Esophagus (tissue), 2 donors: ENCODE results near the gene P2RX5. TPM values are rescaled to one million over a fixed set of nuclear protein-coding genes. Genes with fewer than 3 reads are reported as not detected.

Experiments
- H3K27ac ChIP-seq, 2 donors: one replicate each; pipeline ENCODE4 v1.5.1; 2013; ENCODE audit warnings: low read depth in 2 of 2, mild to moderate bottlenecking in 2 of 2, inconsistent platforms in 1 of 2, low read length in 1 of 2, moderate library complexity in 1 of 2
- H3K27me3 ChIP-seq, 2 donors: one replicate each; pipeline ENCODE4 v1.6.1; 2013; ENCODE audit warnings: low read length in 2 of 2, control low read depth in 1 of 2, mild to moderate bottlenecking in 1 of 2; ENCODE audit not compliant: insufficient read depth in 2 of 2, control insufficient read depth in 1 of 2
- H3K36me3 ChIP-seq, 2 donors: one replicate each; pipeline ENCODE4 v1.6.1; 2013; ENCODE audit warnings: low read length in 1 of 2; ENCODE audit not compliant: control insufficient read depth in 2 of 2, insufficient read depth in 2 of 2
- H3K4me1 ChIP-seq, 2 donors: one replicate each; pipeline ENCODE4 v1.6.1; 2013; ENCODE audit warnings: low read length in 1 of 2; ENCODE audit not compliant: control insufficient read depth in 2 of 2, insufficient read depth in 2 of 2
- H3K4me3 ChIP-seq, 2 donors: one replicate each; pipeline ENCODE4 v1.5.1; 2013; ENCODE audit warnings: low read length in 2 of 2, mild to moderate bottlenecking in 2 of 2, low read depth in 1 of 2, moderate library complexity in 1 of 2
- H3K9me3 ChIP-seq, 2 donors: one replicate each; pipeline ENCODE4 v1.6.1; 2013; ENCODE audit warnings: mild to moderate bottlenecking in 2 of 2, low read depth in 1 of 2, low read length in 1 of 2, moderate library complexity in 1 of 2; ENCODE audit not compliant: control insufficient read depth in 2 of 2, insufficient read depth in 1 of 2
- WGBS, 2 donors: extraction: QIAGEN DNeasy Blood & Tissue Kit; methylation state at CpG; one replicate each; pipeline ENCODE4 v1.1.7; 2013; 5-methylcytosine and 5-hydroxymethylcytosine counted together
- polyA plus RNA-seq, 2 donors: library from polyadenylated mRNA; stranded (reverse); fragments of 200-250 nt; gene quantifications; one replicate each; pipeline ENCODE4 v1.2.3, GENCODE V29; 2013
- donor health status: healthy with polysubstance abuse.
- donor health status: Bipolar disorder and iron deficiency.

P2RX5 gene
- polyA plus RNA-seq, 2 donors: 0.36 to 1.8 TPM

- Histone ChIP-seq H3K27me3 (no peaks in the 10 kb centered on the region), H3K9me3 (no peaks in the 10 kb centered on the region), H3K36me3 (no peaks in the 10 kb centered on the region), H3K4me1 (peaks cover 0 to 5% of the 10 kb centered on the region in 2 donors), H3K4me3 (no peak overlapping the region), H3K27ac (no peak overlapping the region)
- 61 to 64% methylated on average over 16 of the region's 16 CpGs for WGBS, 2 donors
Measured at GRCh38 chr17:3678095-3678820, 17.7 kb downstream of the P2RX5 start.

- H3K27me3 ChIP-seq: no peaks in the 10 kb centered on the region
- no peak overlapping the region for H3K4me3 ChIP-seq
- H3K36me3 ChIP-seq: peaks cover 0 to 3% of the 10 kb centered on the region in 2 donors
- peaks cover 0 to 5% of the 10 kb centered on the region in 2 donors for H3K4me1 ChIP-seq
- H3K27ac ChIP-seq: no peak overlapping the region
- WGBS, 2 donors: 81 to 83% methylated on average over 11 of the region's 11 CpGs
- no peaks in the 10 kb centered on the region for H3K9me3 ChIP-seq
Measured at GRCh38 chr17:3675886-3676285, 20.1 kb downstream of the P2RX5 start.

- 94 to 98% methylated on average over 4 of the region's 4 CpGs for WGBS, 2 donors
- H3K27me3 ChIP-seq: no peaks in the 10 kb centered on the region
Measured at GRCh38 chr17:3672571-3672970, 23.4 kb downstream of the P2RX5 start.

GRCh38 chr17:3669548-3669947 lies 26.4 kb downstream of the P2RX5 start:
- Histone ChIP-seq H3K27me3 (no peaks in the 10 kb centered on the region), H3K4me1 (peaks cover 3% of the 10 kb centered on the region in 2 donors), H3K4me3 (peak overlapping the region; percentile 77 to 88), H3K27ac (no peak overlapping the region), H3K36me3 (peaks cover 0 to 7% of the 10 kb centered on the region in 2 donors), H3K9me3 (no peaks in the 10 kb centered on the region)
- 37 to 38% methylated on average over 12 of the region's 12 CpGs for WGBS, 2 donors

More at GRCh38 chr17:3672571-3672970, 23.4 kb downstream of the P2RX5 start:
- H3K9me3 ChIP-seq: no peaks in the 10 kb centered on the region
- H3K4me1 ChIP-seq: no peaks in the 10 kb centered on the region
- no peak overlapping the region for H3K27ac ChIP-seq
- peaks cover 0 to 3% of the 10 kb centered on the region in 2 donors for H3K36me3 ChIP-seq
- no peak overlapping the region for H3K4me3 ChIP-seq

GRCh38 chr17:3669085-3669347 lies 26.9 kb downstream of the P2RX5 start:
- peak overlapping the region; percentile 77 to 88 for H3K4me3 ChIP-seq
- no peaks in the 10 kb centered on the region for H3K27me3 ChIP-seq
- no peaks in the 10 kb centered on the region for H3K9me3 ChIP-seq
- peaks cover 3% of the 10 kb centered on the region in 2 donors for H3K4me1 ChIP-seq
- H3K36me3 ChIP-seq: peaks cover 3 to 12% of the 10 kb centered on the region in 2 donors
- peak overlapping the region; percentile 82 to 94 for H3K27ac ChIP-seq
- WGBS, 2 donors: 1% methylated on average over 32 of the region's 32 CpGs

- Histone ChIP-seq H3K36me3 (peaks cover 7 to 18% of the 10 kb centered on the region in 2 donors), H3K4me3 (peak within 1 kb of the TSS; percentile 77 to 94), H3K4me1 (peaks cover 3% of the 10 kb centered on the region in 2 donors), H3K9me3 (no peaks in the 10 kb centered on the region), H3K27ac (peak within 1 kb of the TSS; percentile 98 to 99), H3K27me3 (no peaks in the 10 kb centered on the region)
- 0% methylated on average over 64 to 89 of the region's 89 CpGs for WGBS, 2 donors
Measured at GRCh38 chr17:3668279-3669084, 27.5 kb downstream of the P2RX5 start, which contains the start of the genes EMC6 and TAX1BP3. EMC6 (plus strand) TSS chr17:3668812; CDS start chr17:3669147, 335 bp downstream. TAX1BP3 (minus strand) TSS chr17:3668578; CDS start chr17:3668526, 52 bp downstream.

- 3% methylated on average over 34 to 39 of the region's 39 CpGs for WGBS, 2 donors
- Histone ChIP-seq H3K4me1 (peaks cover 3% of the 10 kb centered on the region in 2 donors), H3K4me3 (peak overlapping the region; percentile 77 to 94), H3K27ac (peak overlapping the region; percentile 98 to 99), H3K9me3 (no peaks in the 10 kb centered on the region), H3K27me3 (no peaks in the 10 kb centered on the region), H3K36me3 (peaks cover 15 to 23% of the 10 kb centered on the region in 2 donors)
Measured at GRCh38 chr17:3667366-3668278, 28.3 kb downstream of the P2RX5 start.

- H3K4me1 ChIP-seq: peaks cover 3% of the 10 kb centered on the region in 2 donors
- peaks cover 19 to 27% of the 10 kb centered on the region in 2 donors for H3K36me3 ChIP-seq
- H3K27ac ChIP-seq: peak overlapping the region; percentile 79 to 86
- H3K27me3 ChIP-seq: no peaks in the 10 kb centered on the region
- H3K9me3 ChIP-seq: no peaks in the 10 kb centered on the region
- WGBS, 2 donors: 49 to 60% methylated on average over 6 of the region's 6 CpGs
- peak overlapping the region in 1 of 2 donors; percentile 24 for H3K4me3 ChIP-seq
Measured at GRCh38 chr17:3666516-3666915, 29.4 kb downstream of the P2RX5 start.

- 42 to 73% methylated on average over 5 of the region's 5 CpGs for WGBS, 2 donors
- Histone ChIP-seq H3K4me1 (peaks cover 3% of the 10 kb centered on the region in 2 donors), H3K36me3 (peaks cover 19 to 28% of the 10 kb centered on the region in 2 donors), H3K27me3 (no peaks in the 10 kb centered on the region), H3K4me3 (peak overlapping the region in 1 of 2 donors; percentile 24), H3K27ac (peak overlapping the region; percentile 79 to 86), H3K9me3 (no peaks in the 10 kb centered on the region)
Measured at GRCh38 chr17:3665834-3666233, 30.1 kb downstream of the P2RX5 start.
